Activated B cell treated with CpG ODN at 0.5 μM for 24 hours (primary cell): ENCODE data around the gene SPATA17. TPM values are rescaled to one million over a fixed set of nuclear protein-coding genes. Genes with fewer than 3 reads are reported as not detected.

ENCODE experiments used
- ATAC-seq: fragments of 200-7000 bp; cut with Tn5 transposase; one replicate; pipeline ENCODE4 v1.10.0; 2021; ENCODE audit warnings: low read depth, mild to moderate bottlenecking, moderate library complexity
- CTCF ChIA-PET: fragments of 350-600 bp; sonication (Branson Sonifier 250); formaldehyde crosslinking; loops from one replicate; lab custom pipeline; 2021; ENCODE audit warnings: antibody characterized with exemption; lab: Charles Lee
- POLR2A ChIA-PET: fragments of 350-600 bp; sonication (Branson Sonifier 250); formaldehyde crosslinking; loops from one replicate; lab custom pipeline; 2021; ENCODE audit warnings: antibody characterized with exemption; lab: Charles Lee
- DNase-seq: peaks from one replicate; pipeline ENCODE4 v3.0.0; 2022
- H3K27ac Mint-ChIP-seq: one replicate; pipeline ENCODE4 v1.8.0; 2020; ENCODE audit warnings: mixed read lengths
- H3K27me3 Mint-ChIP-seq: one replicate; pipeline ENCODE4 v1.8.0; 2021; ENCODE audit warnings: mixed read lengths
- H3K36me3 Mint-ChIP-seq: one replicate; pipeline ENCODE4 v1.8.0; 2021; ENCODE audit warnings: low read depth, mixed read lengths
- H3K4me1 Mint-ChIP-seq: one replicate; pipeline ENCODE4 v1.8.0; 2021; ENCODE audit warnings: mixed read lengths
- H3K4me3 Mint-ChIP-seq: one replicate; pipeline ENCODE4 v1.8.0; 2020; ENCODE audit warnings: mild to moderate bottlenecking, mixed read lengths
- H3K9me3 Mint-ChIP-seq: one replicate; pipeline ENCODE4 v1.8.0; 2020; ENCODE audit warnings: mixed read lengths
- intact Hi-C: fragments of 100-400 bp; cut with micrococcal nuclease; formaldehyde crosslinking; loops from one replicate; pipeline ENCODE4 v1.15.1; 2024
- total RNA-seq: library from RNA; stranded (reverse); gene quantifications from 2 replicates; pipeline ENCODE4 v1.2.3, GENCODE V29; 2022
- TF ChIP-seq, protein P1 (sequence below): fragments of 200-600 bp; IDR thresholded peaks from one replicate; pipeline ENCODE4 v1.8.0; 2022; ENCODE audit warnings: antibody characterized with exemption, mild to moderate bottlenecking

Gene SPATA17
- total RNA-seq, 1 donor from 2014 or later = not detected

DNA sequence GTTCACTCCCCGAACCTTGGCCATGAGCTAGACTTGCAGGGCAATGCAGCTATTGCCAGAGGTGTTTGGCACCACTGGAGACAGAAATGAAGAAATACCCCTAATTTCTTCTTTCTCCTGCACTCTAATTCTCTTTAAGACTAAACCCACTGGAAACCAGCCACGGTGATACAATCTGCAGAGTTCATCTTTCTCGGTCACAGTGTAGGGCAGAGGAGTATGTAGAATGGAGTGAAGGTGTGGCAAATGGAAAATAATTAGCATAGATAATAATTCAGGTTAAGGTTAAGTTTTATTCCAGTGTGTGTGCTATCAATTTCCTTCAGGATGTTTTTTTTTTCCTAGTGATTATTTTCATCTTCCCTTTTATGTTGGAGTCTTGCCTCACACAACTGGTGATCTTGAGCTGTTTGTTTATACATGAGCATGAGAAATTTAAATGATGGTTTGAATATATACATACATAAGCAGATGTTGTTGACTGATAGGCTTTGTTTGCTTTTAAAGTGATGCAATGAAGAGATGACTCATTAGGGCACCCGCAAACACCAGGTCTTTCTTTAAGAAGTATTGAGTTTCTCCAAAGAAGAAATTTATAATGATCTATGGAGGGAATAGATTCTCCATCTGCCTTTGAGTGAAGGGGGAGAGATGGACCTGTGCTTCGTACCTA, 81.9 kb downstream of the SPATA17 start:
- H3K4me3 Mint-ChIP-seq = no peak overlapping the region
- ChIA-PET CTCF (no interaction called here), POLR2A (no interaction called here)
- H3K4me1 Mint-ChIP-seq = no peaks in the 10 kb centered on the region
- ATAC-seq (no peak), DNase-seq (no peak)
- TF ChIP-seq, protein P1, sequence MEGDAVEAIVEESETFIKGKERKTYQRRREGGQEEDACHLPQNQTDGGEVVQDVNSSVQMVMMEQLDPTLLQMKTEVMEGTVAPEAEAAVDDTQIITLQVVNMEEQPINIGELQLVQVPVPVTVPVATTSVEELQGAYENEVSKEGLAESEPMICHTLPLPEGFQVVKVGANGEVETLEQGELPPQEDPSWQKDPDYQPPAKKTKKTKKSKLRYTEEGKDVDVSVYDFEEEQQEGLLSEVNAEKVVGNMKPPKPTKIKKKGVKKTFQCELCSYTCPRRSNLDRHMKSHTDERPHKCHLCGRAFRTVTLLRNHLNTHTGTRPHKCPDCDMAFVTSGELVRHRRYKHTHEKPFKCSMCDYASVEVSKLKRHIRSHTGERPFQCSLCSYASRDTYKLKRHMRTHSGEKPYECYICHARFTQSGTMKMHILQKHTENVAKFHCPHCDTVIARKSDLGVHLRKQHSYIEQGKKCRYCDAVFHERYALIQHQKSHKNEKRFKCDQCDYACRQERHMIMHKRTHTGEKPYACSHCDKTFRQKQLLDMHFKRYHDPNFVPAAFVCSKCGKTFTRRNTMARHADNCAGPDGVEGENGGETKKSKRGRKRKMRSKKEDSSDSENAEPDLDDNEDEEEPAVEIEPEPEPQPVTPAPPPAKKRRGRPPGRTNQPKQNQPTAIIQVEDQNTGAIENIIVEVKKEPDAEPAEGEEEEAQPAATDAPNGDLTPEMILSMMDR = no peak
- no peaks in the 10 kb centered on the region for H3K27me3 Mint-ChIP-seq
- no peaks in the 10 kb centered on the region for H3K9me3 Mint-ChIP-seq
- no peaks in the 10 kb centered on the region for H3K36me3 Mint-ChIP-seq
- no peak overlapping the region for H3K27ac Mint-ChIP-seq
- intact Hi-C loops = no loop called here

DNA sequence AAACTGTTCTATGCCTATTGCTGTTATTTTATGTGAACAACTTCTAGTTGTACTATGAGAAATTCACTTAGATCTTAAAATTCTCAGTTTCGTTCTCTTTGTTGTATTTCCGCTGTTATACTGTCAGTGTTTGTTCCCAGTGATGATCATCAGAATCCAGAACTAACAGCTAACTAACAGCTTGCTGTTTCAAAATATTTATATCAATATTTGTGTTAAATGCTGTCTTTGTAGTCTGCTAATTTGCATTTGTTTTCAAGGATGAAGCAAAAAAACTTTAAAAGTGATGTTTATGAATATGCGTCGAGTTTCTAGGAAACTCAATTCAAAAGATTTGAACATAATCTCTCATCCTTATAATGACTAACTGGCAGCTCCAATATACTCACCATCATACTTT, 84.5 kb downstream of the SPATA17 start:
- intact Hi-C loops = no loop called here

GRCh38 chr1:217717959-217718358, 86.8 kb downstream of the SPATA17 start:
- no peak overlapping the region for H3K4me3 Mint-ChIP-seq
- H3K4me1 Mint-ChIP-seq = no peaks in the 10 kb centered on the region
- no peaks in the 10 kb centered on the region for H3K27me3 Mint-ChIP-seq
- no peaks in the 10 kb centered on the region for H3K9me3 Mint-ChIP-seq
- TF ChIP-seq, protein P1 = no peak
- intact Hi-C loops = no loop called here
- ATAC-seq (no peak), DNase-seq (no peak)
- POLR2A ChIA-PET = no interaction called here
- H3K27ac Mint-ChIP-seq = no peak overlapping the region
- H3K36me3 Mint-ChIP-seq = no peaks in the 10 kb centered on the region
- CTCF ChIA-PET = no interaction called here

More for the DNA sequence above, 84.5 kb downstream of the SPATA17 start:
- no peaks in the 10 kb centered on the region for H3K27me3 Mint-ChIP-seq
- POLR2A ChIA-PET = no interaction called here
- no peaks in the 10 kb centered on the region for H3K36me3 Mint-ChIP-seq
- no peaks in the 10 kb centered on the region for H3K4me1 Mint-ChIP-seq
- H3K9me3 Mint-ChIP-seq = no peaks in the 10 kb centered on the region
- H3K4me3 Mint-ChIP-seq = no peak overlapping the region
- DNase-seq (no peak), ATAC-seq (no peak)
- TF ChIP-seq, protein P1 = no peak
- CTCF ChIA-PET = no interaction called here
- H3K27ac Mint-ChIP-seq = no peak overlapping the region

DNA sequence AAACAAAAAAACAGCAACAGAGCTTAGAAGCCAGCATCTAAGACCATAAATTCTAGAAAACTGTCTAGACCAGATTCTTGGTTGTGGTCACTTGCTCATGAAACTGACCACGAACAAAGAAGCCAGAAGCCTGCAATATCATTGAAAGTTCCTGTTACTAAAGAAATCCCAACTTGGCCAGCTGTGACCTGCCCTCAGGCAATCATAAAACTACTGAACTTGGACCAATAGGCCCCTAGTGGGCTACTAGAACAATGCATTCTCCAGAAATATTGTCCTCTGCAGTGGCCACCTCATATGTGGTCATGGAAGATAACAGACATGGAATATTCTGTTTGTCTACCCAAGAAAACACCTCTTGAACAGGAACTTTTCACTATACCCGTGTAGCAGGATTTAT, 87.7 kb downstream of the SPATA17 start:
- no peaks in the 10 kb centered on the region for H3K36me3 Mint-ChIP-seq
- POLR2A ChIA-PET = no interaction called here

DNA sequence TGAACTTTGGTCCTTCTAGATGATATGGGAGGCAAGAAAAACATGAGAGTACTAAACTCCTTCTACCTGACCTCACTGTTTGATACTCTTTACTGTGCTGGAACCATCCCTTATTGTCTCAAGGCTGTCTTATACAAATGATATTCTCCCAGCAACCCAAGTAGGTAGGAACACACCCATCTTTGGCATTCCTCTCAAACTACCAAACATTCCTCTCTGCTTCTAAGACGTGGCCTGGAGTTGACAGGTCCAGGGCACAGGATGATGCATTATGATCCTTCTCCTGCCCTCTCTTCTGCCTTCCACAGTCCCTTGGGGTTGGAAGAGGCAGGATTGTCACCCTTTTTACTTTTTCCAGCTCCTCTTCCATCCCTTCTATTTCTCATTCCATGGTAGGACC, 90.5 kb downstream of the SPATA17 start:
- ChIA-PET CTCF (no interaction called here), POLR2A (no interaction called here)
- ATAC-seq (no peak), DNase-seq (no peak)
- Mint-ChIP-seq H3K27me3 (no peaks in the 10 kb centered on the region), H3K36me3 (no peaks in the 10 kb centered on the region), H3K27ac (no peak overlapping the region), H3K9me3 (no peaks in the 10 kb centered on the region), H3K4me1 (no peaks in the 10 kb centered on the region), H3K4me3 (no peak overlapping the region)
- TF ChIP-seq, protein P1 = no peak
- intact Hi-C loops = no loop called here

More for the DNA sequence above, 87.7 kb downstream of the SPATA17 start:
- Mint-ChIP-seq H3K4me3 (no peak overlapping the region), H3K9me3 (no peaks in the 10 kb centered on the region), H3K4me1 (no peaks in the 10 kb centered on the region), H3K27me3 (no peaks in the 10 kb centered on the region), H3K27ac (no peak overlapping the region)
- CTCF ChIA-PET = no interaction called here
- DNase-seq (no peak), ATAC-seq (no peak)
- intact Hi-C loops = no loop called here
- TF ChIP-seq, protein P1 = no peak
